HAP-1 (cell line): ENCODE measurements around the gene ATP6V0A4.
"Not testable (repeated sequence)": the region's sequence is repeated elsewhere in the genome, so short reads cannot be mapped to it uniquely, and the experiment has no call there.

Experiments
- DNase-seq, 2 experiments: peaks; one replicate each; pipeline ENCODE4 v3.0.0-alpha.2; 2016 to 2020; ENCODE audit warnings: low spot score in 2 of 2
- H3K27me3 ChIP-seq: fragments of 250-450 bp; sonication (Bioruptor Pico); 2 replicates; pipeline ENCODE4 v1.5.1; 2020; ENCODE audit warnings: low read depth, mild to moderate bottlenecking, moderate library complexity
- H3K36me3 ChIP-seq: fragments of 250-450 bp; sonication (Bioruptor Pico); replicated peaks from 2 replicates; pipeline ENCODE4 v1.5.1; 2020; ENCODE audit warnings: mild to moderate bottlenecking
- H3K4me1 ChIP-seq: fragments of 250-450 bp; sonication (Bioruptor Pico); 2 replicates; pipeline ENCODE4 v1.5.1; 2020; ENCODE audit warnings: mild to moderate bottlenecking
- H3K4me3 ChIP-seq: fragments of 250-450 bp; sonication (Bioruptor Pico); 2 replicates; pipeline ENCODE4 v1.5.1; 2020; ENCODE audit warnings: mild to moderate bottlenecking, moderate library complexity
- H3K9me3 ChIP-seq: fragments of 250-450 bp; sonication (Bioruptor Pico); 2 replicates; pipeline ENCODE4 v1.5.1; 2020; ENCODE audit warnings: mild to moderate bottlenecking, moderate library complexity
- in situ Hi-C: fragments of 300-500 bp; cut with MboI; formaldehyde crosslinking; loops from 3 replicates; pipeline ENCODE4 v1.14.3; 2020; ENCODE audit warnings: low sequenced_read_pairs, inconsistent platforms, mixed read lengths

Gene ATP6V0A4

DNA sequence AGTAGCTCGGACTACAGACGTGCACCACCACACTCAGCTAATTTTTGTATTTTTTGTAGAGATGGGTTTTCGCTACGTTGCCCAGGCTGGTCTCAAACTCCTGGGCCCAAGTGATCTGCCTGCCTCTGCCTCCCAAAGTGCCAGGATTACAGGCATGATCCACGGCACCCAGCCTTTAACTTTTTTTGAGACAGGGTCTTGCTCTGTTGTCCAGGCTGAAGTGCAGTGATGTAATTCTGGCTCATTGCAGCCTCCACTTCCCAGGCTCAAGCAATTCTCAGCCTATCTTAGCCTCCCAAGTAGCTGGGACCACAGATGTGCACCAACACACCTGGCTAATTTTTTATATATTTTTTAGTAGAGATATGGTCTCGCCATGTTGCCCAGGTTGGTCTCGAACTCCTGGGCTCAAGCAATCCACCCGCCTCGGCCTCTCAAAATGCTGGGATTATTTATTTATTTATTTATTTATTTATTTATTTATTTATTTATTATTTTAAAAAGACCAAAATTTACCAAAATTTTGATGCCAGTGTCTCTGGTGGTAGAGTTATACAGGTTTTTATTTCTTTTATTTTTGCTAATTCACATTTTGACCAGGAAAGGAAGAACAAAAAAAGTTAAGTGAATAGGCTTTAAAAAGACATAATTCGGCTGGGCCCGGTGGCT is 25.0 kb upstream of the ATP6V0A4 start:
- in situ Hi-C loops, result no loop called here
- Histone ChIP-seq H3K4me3 (no peak overlapping the region), H3K36me3 (no peaks in the 10 kb centered on the region), H3K9me3 (no peaks in the 10 kb centered on the region), H3K27me3 (no peaks in the 10 kb centered on the region), H3K4me1 (no peaks in the 10 kb centered on the region)
- no peak for DNase-seq

DNA sequence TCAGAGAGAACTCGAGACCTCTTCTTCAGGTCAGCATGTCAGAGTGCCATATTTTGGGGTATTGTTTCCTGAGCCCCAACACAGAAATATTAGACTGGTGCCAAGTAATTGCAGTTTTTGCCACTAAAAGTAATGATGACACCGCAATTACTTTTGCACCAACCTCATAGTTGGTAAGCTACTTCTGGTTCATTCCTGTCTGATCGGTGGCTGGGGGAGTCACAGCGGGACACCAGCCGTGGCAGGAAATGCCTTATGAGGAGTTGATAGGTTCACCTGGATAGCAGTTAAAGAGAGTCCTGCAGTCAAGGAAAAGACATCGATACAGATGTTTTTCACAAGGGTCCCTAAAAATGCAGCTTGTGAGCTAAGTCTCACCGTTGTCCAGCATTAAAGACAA is 23.9 kb upstream of the ATP6V0A4 start:
- in situ Hi-C loops, result no loop called here
- no peaks in the 10 kb centered on the region for H3K27me3 ChIP-seq
- DNase-seq, result no peak
- H3K4me3 ChIP-seq, result no peak overlapping the region
- no peaks in the 10 kb centered on the region for H3K4me1 ChIP-seq
- H3K9me3 ChIP-seq, result no peaks in the 10 kb centered on the region
- no peaks in the 10 kb centered on the region for H3K36me3 ChIP-seq

DNA sequence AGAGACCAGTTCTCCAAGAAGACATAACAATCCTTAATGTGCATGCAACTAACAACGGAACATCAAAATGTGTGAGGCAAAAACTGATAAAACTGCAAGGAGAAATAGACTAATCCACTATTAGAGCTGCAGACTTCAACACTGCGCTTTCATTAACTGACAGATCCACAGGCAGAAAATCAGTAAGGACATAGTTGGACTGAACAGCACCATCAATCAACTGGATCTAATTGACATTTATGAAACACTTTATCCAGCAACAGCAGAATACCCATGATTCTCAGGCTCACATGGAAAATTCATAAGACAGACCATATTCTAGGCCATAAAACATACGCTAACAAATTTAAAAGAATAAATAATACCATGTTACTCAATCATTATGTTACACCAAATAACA is 21.6 kb upstream of the ATP6V0A4 start:
- no peaks in the 10 kb centered on the region for H3K4me1 ChIP-seq
- DNase-seq, result no peak
- no peak overlapping the region for H3K4me3 ChIP-seq
- no peaks in the 10 kb centered on the region for H3K36me3 ChIP-seq
- H3K9me3 ChIP-seq, result no peaks in the 10 kb centered on the region
- no peaks in the 10 kb centered on the region for H3K27me3 ChIP-seq
- in situ Hi-C loops, result no loop called here

DNA sequence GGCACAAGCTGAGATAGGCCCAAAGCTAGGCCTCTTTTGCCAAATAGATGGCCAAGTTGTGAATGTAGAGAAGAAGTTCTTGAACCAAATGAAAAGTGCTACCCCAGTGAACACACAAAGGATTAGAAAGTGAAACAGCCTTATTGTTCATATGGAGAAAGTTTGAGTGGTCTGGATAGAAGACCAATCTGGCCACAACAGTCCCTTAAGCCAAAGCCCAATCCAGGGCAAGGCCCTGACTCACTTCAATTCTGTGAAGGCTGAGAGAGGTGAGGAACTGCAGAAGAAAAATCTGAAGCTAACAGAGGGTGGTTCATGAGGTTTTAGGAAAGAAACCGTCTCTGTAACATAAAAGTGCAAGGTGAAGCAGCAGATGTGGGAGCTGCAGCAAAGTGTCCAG is 18.7 kb upstream of the ATP6V0A4 start:
- Histone ChIP-seq H3K4me3 (no peak overlapping the region), H3K4me1 (no peaks in the 10 kb centered on the region), H3K9me3 (no peaks in the 10 kb centered on the region), H3K36me3 (no peaks in the 10 kb centered on the region), H3K27me3 (no peaks in the 10 kb centered on the region)
- DNase-seq, result no peak
- in situ Hi-C loops, result no loop called here

DNA sequence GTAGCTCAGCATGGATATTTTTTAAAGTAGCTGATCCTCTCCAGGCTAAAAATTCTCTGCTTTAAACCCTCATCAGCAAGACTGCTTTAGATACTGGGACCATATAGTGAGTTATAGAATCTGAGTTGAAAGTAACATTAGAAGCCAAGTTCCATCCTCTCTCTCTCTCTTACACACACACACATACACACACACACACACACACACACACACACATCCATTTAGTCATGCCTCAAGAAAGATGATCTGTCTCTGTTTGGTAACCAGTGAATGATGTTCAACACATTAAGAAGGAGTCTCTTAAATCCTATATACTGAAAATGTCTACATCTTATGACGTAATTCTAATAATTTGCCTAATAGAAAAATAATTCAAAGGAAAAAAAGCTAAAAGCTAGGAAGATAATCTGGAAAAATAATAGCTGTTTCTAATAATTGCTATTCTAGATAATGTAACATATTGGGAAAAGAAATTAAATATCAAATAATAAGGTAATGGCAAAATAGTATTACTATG is 16.9 kb upstream of the ATP6V0A4 start:
- in situ Hi-C loops, result no loop called here
- Histone ChIP-seq H3K27me3 (no peaks in the 10 kb centered on the region), H3K9me3 (no peaks in the 10 kb centered on the region), H3K36me3 (no peaks in the 10 kb centered on the region), H3K4me1 (no peaks in the 10 kb centered on the region), H3K4me3 (no peak overlapping the region)
- DNase-seq, result no peak

DNA sequence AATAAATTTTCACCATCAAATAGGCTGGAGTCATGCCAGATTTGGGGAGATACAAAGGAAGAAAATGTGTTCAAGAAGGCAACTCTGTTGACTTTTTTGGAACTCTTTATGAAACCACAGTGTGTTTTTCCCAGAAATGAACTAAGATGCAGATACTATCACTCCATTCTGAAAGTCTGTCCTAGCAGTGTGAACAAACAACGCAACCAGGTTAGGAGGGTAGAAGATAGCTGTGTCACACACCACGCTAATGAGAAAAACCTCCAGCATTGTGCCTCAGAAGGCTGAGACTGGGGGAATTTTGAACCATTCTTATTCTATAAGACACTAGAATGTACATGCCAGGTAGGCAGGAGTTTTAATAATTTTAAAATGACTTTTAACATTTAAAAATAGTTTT is 15.9 kb upstream of the ATP6V0A4 start:
- in situ Hi-C loops, result no loop called here
- Histone ChIP-seq H3K4me3 (no peak overlapping the region), H3K9me3 (no peaks in the 10 kb centered on the region), H3K36me3 (no peaks in the 10 kb centered on the region), H3K4me1 (no peaks in the 10 kb centered on the region), H3K27me3 (no peaks in the 10 kb centered on the region)
- DNase-seq, result no peak

DNA sequence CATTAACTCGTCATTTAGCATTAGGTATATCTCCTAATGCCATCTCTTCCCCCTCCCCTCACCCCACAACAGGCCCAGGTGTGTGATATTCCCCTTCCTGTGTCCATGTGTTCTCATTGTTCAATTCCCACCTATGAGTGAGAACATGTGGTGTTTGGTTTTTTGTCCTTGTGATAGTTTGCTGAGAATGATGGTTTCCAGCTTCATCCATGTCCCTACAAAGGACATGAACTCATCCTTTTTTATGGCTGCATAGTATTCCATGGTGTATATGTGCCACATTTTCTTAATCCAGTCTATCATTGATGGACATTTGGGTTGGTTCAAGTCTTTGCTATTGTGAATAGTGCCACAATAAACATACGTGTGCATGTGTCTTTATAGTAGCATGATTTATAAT is 13.3 kb upstream of the ATP6V0A4 start:
- H3K27me3 ChIP-seq, H3K36me3 ChIP-seq, H3K4me3 ChIP-seq, DNase-seq, H3K9me3 ChIP-seq, in situ Hi-C loops, H3K4me1 ChIP-seq: not testable (repeated sequence)

DNA sequence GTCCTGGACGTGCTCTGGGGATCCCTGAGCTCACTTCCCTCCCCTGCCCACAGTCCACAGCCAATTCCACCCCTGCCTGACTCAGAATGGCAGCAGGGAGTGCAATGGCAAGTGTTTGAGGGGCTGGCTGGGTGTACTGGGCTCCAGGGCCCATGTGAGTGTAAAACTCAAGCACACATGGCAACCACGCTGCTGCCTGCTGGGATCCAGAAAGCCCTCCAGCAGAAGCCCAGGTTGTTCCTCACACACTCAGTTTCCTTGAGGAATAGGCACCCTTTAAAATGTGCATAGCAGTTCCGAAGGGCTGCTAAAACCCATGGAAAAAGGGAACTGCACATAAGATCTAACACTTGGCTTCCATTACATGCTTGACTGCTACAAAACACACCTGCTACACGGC is 11.3 kb upstream of the ATP6V0A4 start:
- H3K4me3 ChIP-seq, result no peak overlapping the region
- H3K27me3 ChIP-seq, result no peaks in the 10 kb centered on the region
- H3K36me3 ChIP-seq, result no peaks in the 10 kb centered on the region
- no peak for DNase-seq
- in situ Hi-C loops, result no loop called here
- no peaks in the 10 kb centered on the region for H3K4me1 ChIP-seq
- no peaks in the 10 kb centered on the region for H3K9me3 ChIP-seq

DNA sequence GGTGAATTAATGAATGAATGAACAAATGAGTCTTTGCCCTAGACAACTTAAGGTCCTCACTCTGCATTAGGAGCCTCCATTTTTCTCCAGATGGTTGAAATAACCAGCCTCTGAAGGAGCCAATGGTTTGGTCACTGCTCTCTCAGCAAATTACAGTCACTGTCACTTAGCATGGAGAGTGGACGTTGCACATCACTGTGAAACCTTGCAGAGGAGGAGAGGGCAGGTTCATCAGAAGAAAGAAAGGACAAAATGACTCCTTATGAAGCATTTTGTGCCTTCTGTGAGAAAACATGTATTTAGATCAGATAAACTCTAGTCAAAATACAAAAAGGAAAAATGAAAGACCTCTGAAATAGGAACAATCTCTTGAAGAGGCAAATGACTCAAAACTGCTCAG is 6.6 kb upstream of the ATP6V0A4 start:
- H3K9me3 ChIP-seq, result no peaks in the 10 kb centered on the region
- no peaks in the 10 kb centered on the region for H3K27me3 ChIP-seq
- in situ Hi-C loops, result no loop called here
- H3K4me3 ChIP-seq, result no peak overlapping the region
- DNase-seq, result no peak
- no peaks in the 10 kb centered on the region for H3K4me1 ChIP-seq
- no peaks in the 10 kb centered on the region for H3K36me3 ChIP-seq

DNA sequence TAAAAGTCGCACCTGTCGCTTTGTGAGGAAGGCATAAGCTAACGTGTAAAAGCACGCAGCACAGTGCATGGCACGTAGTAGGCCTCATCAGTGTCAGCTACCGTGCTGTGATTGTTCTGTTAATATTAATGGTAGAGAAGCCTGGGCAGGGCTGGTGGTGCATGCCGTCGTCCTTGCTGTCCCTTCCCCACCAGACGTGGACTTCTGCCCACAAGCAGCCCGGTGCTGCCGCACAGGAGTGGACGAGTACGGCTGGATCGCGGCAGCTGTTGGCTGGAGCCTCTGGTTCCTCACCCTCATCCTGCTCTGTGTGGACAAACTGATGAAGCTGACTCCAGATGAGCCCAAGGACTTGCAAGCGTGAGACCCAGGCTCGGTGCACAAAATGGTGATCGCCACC is 4.7 kb upstream of the ATP6V0A4 start:
- Histone ChIP-seq H3K4me1 (no peaks in the 10 kb centered on the region), H3K36me3 (no peaks in the 10 kb centered on the region), H3K4me3 (no peak overlapping the region), H3K9me3 (no peaks in the 10 kb centered on the region), H3K27me3 (no peaks in the 10 kb centered on the region)
- DNase-seq, result no peak
- in situ Hi-C loops, result no loop called here

DNA sequence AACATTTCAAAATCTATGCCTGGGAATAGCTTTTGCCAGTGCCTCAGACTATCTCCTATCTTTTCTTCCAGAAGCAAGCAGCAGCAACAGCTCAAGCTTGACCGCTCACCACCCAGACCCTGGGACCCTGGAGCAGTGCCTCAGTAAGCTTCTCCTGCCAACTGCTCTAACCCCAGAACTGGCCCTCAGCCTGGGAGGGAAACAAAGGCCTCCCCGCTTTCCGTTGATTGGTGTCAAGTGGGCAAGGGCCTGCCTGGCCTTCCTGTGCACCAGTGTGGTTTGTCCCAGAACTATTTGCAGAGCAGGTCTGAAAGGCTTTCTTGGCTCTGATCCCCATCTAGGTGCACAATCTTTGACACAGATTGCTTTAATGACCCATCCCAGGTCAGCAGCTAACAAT is 3.3 kb upstream of the ATP6V0A4 start:
- Histone ChIP-seq H3K4me1 (no peaks in the 10 kb centered on the region), H3K9me3 (no peaks in the 10 kb centered on the region), H3K27me3 (no peaks in the 10 kb centered on the region), H3K4me3 (no peak overlapping the region), H3K36me3 (no peaks in the 10 kb centered on the region)
- no peak for DNase-seq
- in situ Hi-C loops, result no loop called here

DNA sequence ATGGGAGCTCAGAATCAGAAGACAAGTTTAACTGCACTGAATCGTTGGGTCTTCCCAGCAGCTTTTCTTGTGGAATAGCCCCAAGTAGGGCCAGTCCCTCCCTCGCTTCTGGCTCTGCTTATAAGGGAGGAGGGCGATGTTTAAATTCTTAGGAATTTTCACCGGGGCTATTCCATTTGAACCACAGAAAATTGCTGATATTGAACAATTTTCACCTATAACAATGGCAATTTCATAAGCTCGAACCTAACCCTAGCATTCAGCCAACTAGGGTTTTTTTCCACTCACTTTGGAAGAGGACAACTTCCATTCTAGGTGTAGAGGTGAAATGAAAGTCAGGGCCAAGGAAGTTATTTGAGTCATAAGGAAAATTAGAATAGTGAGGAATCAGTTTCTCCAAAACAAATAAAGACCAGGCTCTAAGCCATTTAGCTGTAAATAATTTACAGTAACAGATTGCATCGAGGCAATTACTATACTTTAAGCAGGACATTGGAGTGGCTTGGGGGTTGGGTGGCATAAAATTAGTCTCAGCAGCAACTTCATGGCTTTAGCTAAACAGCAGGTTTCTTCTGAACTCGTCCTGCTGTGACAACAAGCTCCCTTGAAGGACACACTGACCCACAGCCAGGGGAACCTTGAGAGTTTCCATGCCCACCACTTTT is 1.5 kb upstream of the ATP6V0A4 start:
- H3K9me3 ChIP-seq, result no peaks in the 10 kb centered on the region
- DNase-seq, result no peak
- no peaks in the 10 kb centered on the region for H3K36me3 ChIP-seq
- in situ Hi-C loops, result no loop called here
- H3K27me3 ChIP-seq, result no peaks in the 10 kb centered on the region
- no peak overlapping the region for H3K4me3 ChIP-seq
- H3K4me1 ChIP-seq, result no peaks in the 10 kb centered on the region

DNA sequence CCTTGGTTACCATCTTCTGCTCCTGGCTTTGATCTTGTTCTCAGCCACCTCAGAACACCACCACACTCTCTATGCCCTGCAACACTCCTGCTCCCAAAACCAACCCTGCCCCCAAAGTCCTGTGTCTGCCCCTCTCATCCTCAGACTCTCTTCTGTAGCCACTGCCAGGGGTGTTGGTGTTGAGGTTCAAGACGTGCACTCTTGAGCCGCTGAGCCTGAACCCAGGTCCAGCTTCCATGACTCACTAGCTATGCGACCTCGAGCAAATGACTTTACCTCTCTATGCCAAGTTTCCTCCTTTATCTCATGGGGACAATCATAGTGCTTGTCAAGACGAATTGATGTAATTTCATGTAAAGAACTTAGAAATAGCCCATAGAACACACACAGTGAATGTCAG is 840 bp upstream of the ATP6V0A4 start:
- H3K9me3 ChIP-seq, result no peaks in the 10 kb centered on the region
- no peaks in the 10 kb centered on the region for H3K27me3 ChIP-seq
- no peaks in the 10 kb centered on the region for H3K36me3 ChIP-seq
- no peak overlapping the region for H3K4me3 ChIP-seq
- DNase-seq, result no peak
- in situ Hi-C loops, result no loop called here
- no peaks in the 10 kb centered on the region for H3K4me1 ChIP-seq

DNA sequence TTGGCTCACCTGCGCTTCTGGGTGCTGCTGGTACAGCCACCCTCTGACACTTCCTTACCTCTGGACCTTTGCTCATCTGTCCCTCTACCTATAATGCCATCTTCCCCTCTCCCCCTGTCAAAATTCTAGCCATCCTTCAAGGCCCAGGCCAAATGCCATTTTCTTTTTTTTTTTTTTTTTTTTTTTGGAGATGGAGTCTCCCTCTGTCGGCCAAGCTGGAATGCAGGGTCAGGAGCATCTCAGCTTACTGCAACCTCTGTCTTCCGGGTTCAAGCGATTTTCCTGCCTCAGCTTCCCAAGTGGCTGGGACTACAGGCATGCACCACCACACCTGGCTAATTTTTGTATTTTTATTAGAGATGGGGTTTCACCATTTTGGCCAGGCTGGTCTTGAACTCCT is 950 bp downstream of the ATP6V0A4 start:
- H3K36me3 ChIP-seq, DNase-seq, H3K4me3 ChIP-seq, in situ Hi-C loops, H3K9me3 ChIP-seq, H3K27me3 ChIP-seq, H3K4me1 ChIP-seq: not testable (repeated sequence)
